Endodermal cell (in vitro differentiated cells): ENCODE results near the gene RXRA. TPM values are rescaled to one million over a fixed set of nuclear protein-coding genes. Genes with fewer than 3 reads are reported as not detected.

ENCODE experiments used
- DNase-seq: peaks from one replicate; pipeline ENCODE4 v3.0.0-alpha.2; 2017
- H3K27ac ChIP-seq: 2 replicates; pipeline ENCODE4 v1.5.1; 2013; ENCODE audit warnings: mild to moderate bottlenecking, low read depth, low read length, moderate library complexity
- H3K27me3 ChIP-seq: 2 replicates; pipeline ENCODE4 v1.6.1; 2013; ENCODE audit warnings: mild to moderate bottlenecking, low read length, moderate library complexity; ENCODE audit not compliant: insufficient read depth, control insufficient read depth, poor library complexity, severe bottlenecking
- H3K36me3 ChIP-seq: 2 replicates; pipeline ENCODE4 v1.7.0; 2013; ENCODE audit warnings: mild to moderate bottlenecking, low read length, moderate library complexity; ENCODE audit not compliant: control insufficient read depth, insufficient read depth
- H3K4me1 ChIP-seq: one replicate; pipeline ENCODE4 v1.7.0; 2013; ENCODE audit warnings: low read length; ENCODE audit not compliant: control insufficient read depth, insufficient read depth
- H3K4me3 ChIP-seq: 2 replicates; pipeline ENCODE4 v1.5.1; 2013; ENCODE audit warnings: mild to moderate bottlenecking, low read length, moderate library complexity
- H3K9ac ChIP-seq: 2 replicates; pipeline ENCODE4 v1.6.1; 2013; ENCODE audit warnings: mild to moderate bottlenecking, low read length, moderate library complexity; ENCODE audit not compliant: poor library complexity, severe bottlenecking; ENCODE audit errors: extremely low read depth
- H3K9me3 ChIP-seq: 2 replicates; pipeline ENCODE4 v1.6.1; 2013; ENCODE audit warnings: mild to moderate bottlenecking, low read length, moderate library complexity; ENCODE audit not compliant: control insufficient read depth
- H3K27ac Mint-ChIP-seq: 2 replicates; pipeline ENCODE4 v1.8.0; 2020; ENCODE audit warnings: mixed read lengths
- H3K27me3 Mint-ChIP-seq: 2 replicates; pipeline ENCODE4 v1.8.0; 2021; ENCODE audit warnings: mild to moderate bottlenecking, mixed read lengths; ENCODE audit not compliant: insufficient read depth
- H3K36me3 Mint-ChIP-seq: 2 replicates; pipeline ENCODE4 v1.8.0; 2020; ENCODE audit warnings: low read depth, mixed read lengths
- H3K4me1 Mint-ChIP-seq: 2 replicates; pipeline ENCODE4 v1.8.0; 2020; ENCODE audit warnings: mixed read lengths
- H3K4me3 Mint-ChIP-seq: 2 replicates; pipeline ENCODE4 v1.8.0; 2020; ENCODE audit warnings: mild to moderate bottlenecking, moderate library complexity, mixed read lengths
- H3K9me3 Mint-ChIP-seq: 2 replicates; pipeline ENCODE4 v1.8.0; 2020; ENCODE audit warnings: mild to moderate bottlenecking, mixed read lengths
- WGBS, 2 experiments: methylation state at CpG; one replicate each; pipeline versions ENCODE4 v1.1.5 to v1.1.7; 2013; ENCODE audit warnings: missing lambda C conversion rate in 2 of 2, mixed read lengths in 1 of 2; ENCODE audit not compliant: insufficient coverage in 1 of 2, insufficient read length in 1 of 2; 5-methylcytosine and 5-hydroxymethylcytosine counted together
- total RNA-seq, 2 donors: library from RNA; stranded (reverse); fragmentation: NEBNext Ultra II Directional in 1 of 2; extraction: Animal tissue kit (Norgen Biotek cat#: 25700) in 1 of 2; gene quantifications; 2 replicates in 1 of 2; 3 replicates in 1 of 2; pipeline ENCODE4 v1.2.1, GENCODE V29; 2021
- TF ChIP-seq, protein P1 (sequence below): fragments of 200-600 bp; sonication (generic); conservative IDR thresholded peaks from 2 replicates; pipeline ENCODE4 v1.5.0; 2021; ENCODE audit warnings: antibody characterized with exemption, mild to moderate bottlenecking

RXRA gene
- total RNA-seq, 2 donors from 2014 or later = 58.3 to 70.6 TPM

DNA sequence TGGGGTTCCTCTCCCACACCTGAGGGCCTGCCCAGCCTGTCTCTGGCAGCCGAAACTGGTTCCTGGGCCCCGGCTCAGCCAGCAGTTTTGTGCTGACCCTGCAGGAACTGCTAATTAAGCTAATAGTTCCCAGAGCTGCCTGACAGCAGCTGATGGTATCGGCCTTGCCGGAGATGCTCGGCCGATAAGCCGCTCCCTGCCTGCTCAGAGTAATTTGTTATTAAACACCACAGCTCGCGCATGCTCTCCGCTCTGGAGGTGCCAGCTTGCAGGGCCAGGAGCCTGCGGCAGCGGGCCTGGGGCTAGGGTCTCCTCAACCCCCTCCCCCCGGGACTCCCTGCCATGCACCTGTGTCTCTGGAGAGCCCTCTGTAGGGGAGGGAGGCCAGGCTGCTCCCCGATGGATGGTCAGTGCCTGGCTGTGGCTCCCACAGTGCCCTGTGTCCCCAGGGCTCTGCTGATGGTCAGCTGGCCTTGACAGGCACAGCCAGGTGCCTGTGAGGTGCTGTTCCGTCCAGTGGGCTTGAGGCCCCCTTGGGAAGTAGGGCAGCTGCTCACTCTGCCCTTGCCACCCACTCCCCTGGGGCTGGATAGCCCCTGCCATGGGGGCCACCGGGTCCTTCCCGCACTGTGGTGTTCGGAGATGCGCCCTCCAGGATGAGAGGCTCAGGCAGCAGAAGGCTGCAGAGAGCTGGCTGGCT, 41.7 kb downstream of the RXRA start:
- Mint-ChIP-seq H3K4me3 (no peak overlapping the region), H3K36me3 (no peaks in the 10 kb centered on the region), H3K27ac (peak overlapping the region; percentile 8), H3K27me3 (no peaks in the 10 kb centered on the region), H3K4me1 (no peaks in the 10 kb centered on the region), H3K9me3 (no peaks in the 10 kb centered on the region)
- no peak for DNase-seq
- Histone ChIP-seq H3K27ac (peak overlapping the region; percentile 32), H3K27me3 (no peaks in the 10 kb centered on the region), H3K9ac (no peak overlapping the region), H3K4me1 (peaks cover 5% of the 10 kb centered on the region), H3K9me3 (no peaks in the 10 kb centered on the region), H3K36me3 (no peaks in the 10 kb centered on the region), H3K4me3 (no peak overlapping the region)
- 85 to 87% methylated on average over 14 to 19 of the region's 19 CpGs for WGBS, 2 experiments
- TF ChIP-seq, protein P1, sequence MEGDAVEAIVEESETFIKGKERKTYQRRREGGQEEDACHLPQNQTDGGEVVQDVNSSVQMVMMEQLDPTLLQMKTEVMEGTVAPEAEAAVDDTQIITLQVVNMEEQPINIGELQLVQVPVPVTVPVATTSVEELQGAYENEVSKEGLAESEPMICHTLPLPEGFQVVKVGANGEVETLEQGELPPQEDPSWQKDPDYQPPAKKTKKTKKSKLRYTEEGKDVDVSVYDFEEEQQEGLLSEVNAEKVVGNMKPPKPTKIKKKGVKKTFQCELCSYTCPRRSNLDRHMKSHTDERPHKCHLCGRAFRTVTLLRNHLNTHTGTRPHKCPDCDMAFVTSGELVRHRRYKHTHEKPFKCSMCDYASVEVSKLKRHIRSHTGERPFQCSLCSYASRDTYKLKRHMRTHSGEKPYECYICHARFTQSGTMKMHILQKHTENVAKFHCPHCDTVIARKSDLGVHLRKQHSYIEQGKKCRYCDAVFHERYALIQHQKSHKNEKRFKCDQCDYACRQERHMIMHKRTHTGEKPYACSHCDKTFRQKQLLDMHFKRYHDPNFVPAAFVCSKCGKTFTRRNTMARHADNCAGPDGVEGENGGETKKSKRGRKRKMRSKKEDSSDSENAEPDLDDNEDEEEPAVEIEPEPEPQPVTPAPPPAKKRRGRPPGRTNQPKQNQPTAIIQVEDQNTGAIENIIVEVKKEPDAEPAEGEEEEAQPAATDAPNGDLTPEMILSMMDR = no peak

DNA sequence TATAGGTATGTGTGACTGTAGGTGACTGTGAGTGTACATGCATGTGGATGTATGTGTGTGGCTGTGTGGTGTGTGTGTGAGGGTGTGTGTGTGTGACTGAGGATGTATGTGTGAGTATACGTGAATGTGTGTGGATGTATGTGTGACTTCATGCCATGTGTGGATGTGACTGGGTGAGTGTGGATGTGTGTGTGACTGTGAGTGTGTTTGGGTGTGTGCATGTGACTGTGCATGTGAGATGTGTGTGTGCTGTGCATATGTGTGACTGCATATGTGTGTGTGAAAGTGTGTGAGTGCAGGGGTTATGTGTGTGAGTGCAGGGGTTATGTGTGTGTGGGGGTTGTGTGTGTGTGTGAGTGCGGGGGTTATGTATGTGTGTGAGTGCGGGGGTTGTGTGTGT, 42.3 kb downstream of the RXRA start:
- no peaks in the 10 kb centered on the region for H3K36me3 ChIP-seq
- DNase-seq = no peak
- WGBS, 2 experiments = 92 to 100% methylated on average over 1 to 3 of the region's 3 CpGs
- TF ChIP-seq, protein P1 = no peak
- peak overlapping the region; percentile 8 for H3K27ac Mint-ChIP-seq
- no peaks in the 10 kb centered on the region for H3K27me3 Mint-ChIP-seq
- no peaks in the 10 kb centered on the region for H3K4me1 Mint-ChIP-seq
- H3K4me1 ChIP-seq = peaks cover 5% of the 10 kb centered on the region
- H3K36me3 Mint-ChIP-seq = no peaks in the 10 kb centered on the region
- H3K27me3 ChIP-seq = no peaks in the 10 kb centered on the region
- H3K4me3 ChIP-seq = no peak overlapping the region
- no peak overlapping the region for H3K4me3 Mint-ChIP-seq
- H3K27ac ChIP-seq = peak overlapping the region; percentile 8
- no peaks in the 10 kb centered on the region for H3K9me3 ChIP-seq
- H3K9me3 Mint-ChIP-seq = no peaks in the 10 kb centered on the region
- no peak overlapping the region for H3K9ac ChIP-seq

DNA sequence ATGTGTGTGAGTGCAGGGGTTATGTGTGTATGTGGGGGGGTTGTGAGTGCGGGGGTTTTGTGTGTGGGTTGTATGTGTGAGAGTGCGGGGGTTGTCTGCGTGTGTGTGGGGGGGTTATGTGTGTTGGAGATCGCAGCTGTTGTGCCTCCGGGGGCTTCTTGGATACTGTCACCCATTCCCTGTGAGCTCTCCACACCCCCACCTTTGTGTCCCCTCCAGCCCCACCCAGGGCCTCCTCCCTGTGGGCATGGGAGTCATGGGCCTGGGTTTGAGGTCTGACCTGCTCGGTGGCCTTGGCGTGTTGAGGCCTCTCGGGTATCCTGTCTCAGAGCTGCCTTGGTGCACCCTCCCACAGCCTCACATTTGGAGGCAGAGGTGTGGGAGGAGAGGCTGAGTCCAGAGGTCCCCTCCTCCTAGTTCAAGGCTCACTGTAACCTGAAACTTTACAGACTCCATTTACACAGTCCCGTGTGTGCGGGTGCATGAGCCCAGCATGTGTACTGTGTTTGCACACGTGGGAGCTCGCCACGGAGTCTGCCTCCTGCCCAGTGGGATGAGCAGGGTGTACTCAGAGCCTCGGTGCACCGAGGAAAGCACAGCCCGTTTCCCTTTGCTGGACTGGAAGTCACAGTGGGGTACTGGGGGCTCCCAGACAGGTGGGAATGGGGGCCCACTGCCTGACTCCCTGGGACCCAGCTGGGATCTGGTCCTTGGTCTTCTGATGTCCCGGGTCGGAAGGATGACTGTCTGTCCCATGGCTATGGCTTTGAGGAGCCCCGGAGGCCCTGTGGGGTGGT, 43.4 kb downstream of the RXRA start:
- no peak overlapping the region for H3K4me3 Mint-ChIP-seq
- 92% methylated on average over 9 to 16 of the region's 19 CpGs for WGBS, 2 experiments
- no peak overlapping the region for H3K27ac ChIP-seq
- H3K36me3 Mint-ChIP-seq = no peaks in the 10 kb centered on the region
- no peaks in the 10 kb centered on the region for H3K36me3 ChIP-seq
- H3K27me3 ChIP-seq = no peaks in the 10 kb centered on the region
- TF ChIP-seq, protein P1 = no peak
- H3K4me1 Mint-ChIP-seq = no peaks in the 10 kb centered on the region
- peaks cover 5% of the 10 kb centered on the region for H3K4me1 ChIP-seq
- H3K9ac ChIP-seq = no peak overlapping the region
- H3K27ac Mint-ChIP-seq = no peak overlapping the region
- no peaks in the 10 kb centered on the region for H3K9me3 ChIP-seq
- no peaks in the 10 kb centered on the region for H3K9me3 Mint-ChIP-seq
- no peaks in the 10 kb centered on the region for H3K27me3 Mint-ChIP-seq
- DNase-seq = no peak
- no peak overlapping the region for H3K4me3 ChIP-seq
